Hematopoietic multipotent progenitor cell treated with erythropoietin and hydrocortisone succinate and interleukin-3 and kit ligand, for 8 days (in vitro differentiated cells): Measurements from ENCODE around the gene HOXD11.

ENCODE experiments used
- DNase-seq: peaks from one replicate; pipeline ENCODE4 v3.0.0-alpha.2; 2015

HOXD11 gene

GRCh38 chr2:176094349-176094748 is 12.7 kb upstream of the HOXD11 start:
- no peak for DNase-seq

- DNase-seq, result no peak
These were observed 11.7 kb upstream of the HOXD11 start for GRCh38 chr2:176095421-176095820.

GRCh38 chr2:176096243-176096985 is 10.7 kb upstream of the HOXD11 start:
- DNase-seq, result no peak

- DNase-seq, result peak; percentile 67
These were observed 9.9 kb upstream of the HOXD11 start for GRCh38 chr2:176096986-176097819.

GRCh38 chr2:176097820-176098365 is 9.2 kb upstream of the HOXD11 start:
- no peak for DNase-seq

- DNase-seq, result no peak
These were observed 8.5 kb upstream of the HOXD11 start for GRCh38 chr2:176098366-176099158.

GRCh38 chr2:176099159-176099727 is 7.8 kb upstream of the HOXD11 start:
- no peak for DNase-seq

GRCh38 chr2:176099728-176100546 is 7.1 kb upstream of the HOXD11 start, which contains the start of gene HOXD12:
HOXD12 (plus strand) TSS chr2:176099795; CDS start chr2:176099802, 7 bp downstream.
- DNase-seq, result no peak

- DNase-seq, result no peak
These were observed 6.4 kb upstream of the HOXD11 start for GRCh38 chr2:176100547-176101140.

- DNase-seq, result no peak
These were observed 5.8 kb upstream of the HOXD11 start for GRCh38 chr2:176101216-176101830.

GRCh38 chr2:176101842-176102241 is 5.2 kb upstream of the HOXD11 start:
- no peak for DNase-seq

- no peak for DNase-seq
These were observed 4.7 kb upstream of the HOXD11 start for GRCh38 chr2:176102309-176102866.

GRCh38 chr2:176103194-176103593 is 3.9 kb upstream of the HOXD11 start:
- no peak for DNase-seq

GRCh38 chr2:176103742-176104315 is 3.3 kb upstream of the HOXD11 start:
- no peak for DNase-seq

- no peak for DNase-seq
These were observed 2.6 kb upstream of the HOXD11 start for GRCh38 chr2:176104316-176105077.

GRCh38 chr2:176105078-176105729 is 1.9 kb upstream of the HOXD11 start:
- no peak for DNase-seq

- DNase-seq, result no peak
These were observed 1.1 kb upstream of the HOXD11 start for GRCh38 chr2:176105730-176106580.

- DNase-seq, result no peak
These were observed 676 bp downstream of the HOXD11 start for GRCh38 chr2:176107731-176108181.
